ENCODE measurements around the gene CLEC9A. TPM values are rescaled to one million over a fixed set of nuclear protein-coding genes. Genes with fewer than 3 reads are reported as not detected.

CLEC9A gene
- total and polyA plus RNA-seq, 8 donors: 0.20 to 2.6 TPM; not detected in 6

DNA sequence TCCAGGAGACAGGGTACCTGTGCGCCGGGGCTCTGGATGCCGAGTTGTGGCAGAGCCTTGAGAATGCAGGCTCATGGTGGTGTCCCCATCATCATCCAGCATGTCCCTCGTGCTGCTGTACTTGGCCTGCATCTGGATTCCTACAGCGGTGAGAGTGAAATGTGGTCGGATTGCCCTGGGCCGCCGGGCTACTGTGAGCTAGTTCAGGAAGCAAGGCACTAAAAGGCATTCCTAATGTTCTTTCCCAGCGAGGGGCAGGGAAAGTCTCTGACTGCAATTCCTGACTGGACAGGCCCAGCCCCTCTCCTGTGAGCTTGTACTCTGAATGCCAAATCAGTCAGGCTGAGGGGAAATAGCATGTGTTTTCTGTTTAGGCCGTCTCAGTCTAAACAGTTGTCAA lies 68.3 kb downstream of the CLEC9A start, which contains the start of gene CLEC1A:
CLEC1A (minus strand) TSS at position 195 of the 400 bp plus-strand sequence; CDS start at position 132, 63 bp downstream.
- DNase-seq: peak in 1 of 2 donors; percentile 63
- Histone ChIP-seq H3K9me3 (no peaks in the 10 kb centered on the region), H3K36me3 (no peaks in the 10 kb centered on the region), H3K27me3 (peaks cover 0 to 5% (median 0%) of the 10 kb centered on the region in 3 donors), H3K27ac (peak within 1 kb of the TSS in 4 of 5 donors; percentile 4 to 75 (median 50)), H3K4me3 (peak within 1 kb of the TSS in 1 of 4 donors; percentile 11), H3K4me1 (peaks cover 0 to 25% (median 13%) of the 10 kb centered on the region in 4 donors)
- 39 to 52% (median 44%) methylated on average over 10 of the region's 10 CpGs for WGBS, 5 donors
- intact Hi-C loops (cut with DNase I; ENCODE audit: low total_unique reads): no loop called here
- peak in 2 of 3 donors; percentile 60 to 75 for TF ChIP-seq POLR2AphosphoS5 (IDR thresholded peaks at IDR 0.05)
- no peak for TF ChIP-seq POLR2A (IDR thresholded peaks at IDR 0.05)

DNA sequence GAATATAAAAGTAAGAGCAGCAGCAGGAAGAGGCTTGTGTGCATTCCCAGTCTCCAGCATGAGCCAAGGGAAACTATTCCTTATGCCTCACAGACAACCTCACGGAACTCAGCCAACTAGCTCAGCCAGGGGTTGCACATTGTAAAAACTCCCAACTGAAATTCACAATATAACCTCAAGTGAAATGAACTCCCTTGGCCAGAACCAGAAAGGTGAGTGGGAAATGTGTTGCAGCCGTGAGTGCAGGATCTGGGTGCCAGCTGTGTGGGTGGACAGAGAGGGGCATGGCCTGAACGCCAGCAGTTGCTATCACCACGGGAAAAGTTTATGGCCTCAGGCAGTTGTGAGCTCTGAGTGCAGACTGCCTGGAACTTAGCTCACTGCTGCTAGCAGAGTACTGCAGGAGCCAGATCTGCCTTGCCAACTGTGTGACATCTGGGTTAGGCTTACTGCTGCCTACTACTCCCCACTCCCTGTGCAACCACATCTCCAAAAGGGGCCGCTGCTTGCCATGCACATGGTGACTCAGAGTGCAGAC lies 70.6 kb downstream of the CLEC9A start:
- peak in 1 of 2 donors; percentile 72 for DNase-seq
- no peaks in the 10 kb centered on the region for H3K9me3 ChIP-seq
- no peak overlapping the region for H3K4me3 ChIP-seq
- TF ChIP-seq POLR2AphosphoS5 (IDR thresholded peaks at IDR 0.05): no peak
- TF ChIP-seq POLR2A (IDR thresholded peaks at IDR 0.05): no peak
- TF ChIP-seq, protein P1, sequence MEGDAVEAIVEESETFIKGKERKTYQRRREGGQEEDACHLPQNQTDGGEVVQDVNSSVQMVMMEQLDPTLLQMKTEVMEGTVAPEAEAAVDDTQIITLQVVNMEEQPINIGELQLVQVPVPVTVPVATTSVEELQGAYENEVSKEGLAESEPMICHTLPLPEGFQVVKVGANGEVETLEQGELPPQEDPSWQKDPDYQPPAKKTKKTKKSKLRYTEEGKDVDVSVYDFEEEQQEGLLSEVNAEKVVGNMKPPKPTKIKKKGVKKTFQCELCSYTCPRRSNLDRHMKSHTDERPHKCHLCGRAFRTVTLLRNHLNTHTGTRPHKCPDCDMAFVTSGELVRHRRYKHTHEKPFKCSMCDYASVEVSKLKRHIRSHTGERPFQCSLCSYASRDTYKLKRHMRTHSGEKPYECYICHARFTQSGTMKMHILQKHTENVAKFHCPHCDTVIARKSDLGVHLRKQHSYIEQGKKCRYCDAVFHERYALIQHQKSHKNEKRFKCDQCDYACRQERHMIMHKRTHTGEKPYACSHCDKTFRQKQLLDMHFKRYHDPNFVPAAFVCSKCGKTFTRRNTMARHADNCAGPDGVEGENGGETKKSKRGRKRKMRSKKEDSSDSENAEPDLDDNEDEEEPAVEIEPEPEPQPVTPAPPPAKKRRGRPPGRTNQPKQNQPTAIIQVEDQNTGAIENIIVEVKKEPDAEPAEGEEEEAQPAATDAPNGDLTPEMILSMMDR (IDR thresholded peaks at IDR 0.05): no peak
- no peak for TF ChIP-seq EP300 (IDR thresholded peaks at IDR 0.05)
- 48 to 71% (median 62%) methylated on average over 5 of the region's 5 CpGs for WGBS, 5 donors
- H3K27me3 ChIP-seq: peaks cover 0 to 5% (median 0%) of the 10 kb centered on the region in 3 donors
- H3K27ac ChIP-seq: peak overlapping the region in 3 of 5 donors; percentile 38 to 75 (median 40)
- H3K36me3 ChIP-seq: no peaks in the 10 kb centered on the region
- intact Hi-C loops (cut with DNase I; ENCODE audit: low total_unique reads): no loop called here
- H3K4me1 ChIP-seq: peaks cover 0 to 25% (median 13%) of the 10 kb centered on the region in 4 donors

DNA sequence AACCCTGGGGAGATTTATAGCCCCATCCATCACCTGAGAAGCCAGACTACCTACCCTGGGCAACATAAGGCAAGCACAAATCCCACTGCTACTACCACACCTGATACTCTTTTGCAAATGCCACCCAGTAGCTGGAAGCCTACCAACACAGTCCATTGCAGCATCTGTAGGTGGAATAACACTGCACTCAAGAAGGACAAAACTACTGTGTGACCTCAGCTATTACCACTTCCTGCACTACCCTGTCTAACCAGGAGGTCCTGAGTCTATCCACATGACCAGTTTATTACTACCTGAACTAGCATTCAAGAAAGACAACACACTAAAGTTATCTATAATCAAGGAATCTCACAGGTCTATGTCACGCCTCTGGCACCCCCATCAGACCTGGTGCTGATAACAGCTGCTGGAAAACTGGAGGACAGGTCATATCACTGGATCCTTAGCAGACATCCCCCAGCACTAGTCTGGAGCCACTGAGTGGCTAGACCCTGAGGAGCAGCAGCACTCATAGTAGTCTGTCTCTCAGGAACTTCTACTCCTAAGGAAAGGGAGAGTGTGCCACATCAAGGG lies 71.3 kb downstream of the CLEC9A start:
- no peak for DNase-seq
- Histone ChIP-seq H3K4me3 (no peak overlapping the region), H3K9me3 (no peaks in the 10 kb centered on the region), H3K27me3 (peaks cover 0 to 5% (median 0%) of the 10 kb centered on the region in 3 donors), H3K27ac (peak overlapping the region in 2 of 5 donors; percentile 2 to 75), H3K36me3 (no peaks in the 10 kb centered on the region), H3K4me1 (peaks cover 0 to 25% (median 13%) of the 10 kb centered on the region in 4 donors)
- WGBS, 5 donors: 54 to 85% (median 67%) methylated on average over 1 of the region's 1 CpG
- intact Hi-C loops (cut with DNase I; ENCODE audit: low total_unique reads): no loop called here
- TF ChIP-seq POLR2A (IDR thresholded peaks at IDR 0.05) (no peak), POLR2AphosphoS5 (IDR thresholded peaks at IDR 0.05) (no peak)

DNA sequence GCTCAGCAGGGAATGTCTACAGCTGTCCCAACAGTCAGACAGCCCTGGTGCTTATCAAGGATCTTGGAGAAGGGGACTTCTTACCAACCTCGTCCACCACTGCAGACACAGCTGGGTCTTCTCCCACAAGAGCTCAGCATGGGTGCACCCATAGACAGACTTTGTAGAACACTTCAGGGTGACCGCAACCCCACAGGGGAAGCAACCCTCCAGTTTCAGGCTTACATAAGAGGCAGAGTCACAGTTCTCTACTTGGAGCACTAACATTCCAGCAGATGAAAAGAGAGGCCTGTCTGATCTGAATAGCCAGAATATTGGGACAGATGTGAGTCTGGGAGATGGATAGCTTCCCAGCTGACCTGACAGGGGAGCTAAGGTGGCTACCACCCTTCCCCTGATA lies 71.8 kb downstream of the CLEC9A start:
- peaks cover 0 to 25% (median 13%) of the 10 kb centered on the region in 4 donors for H3K4me1 ChIP-seq
- intact Hi-C loops (cut with DNase I; ENCODE audit: low total_unique reads): no loop called here
- TF ChIP-seq, protein P1 (IDR thresholded peaks at IDR 0.05): no peak
- TF ChIP-seq POLR2AphosphoS5 (IDR thresholded peaks at IDR 0.05) (no peak), EP300 (IDR thresholded peaks at IDR 0.05) (no peak), POLR2A (IDR thresholded peaks at IDR 0.05) (no peak)
- no peak for DNase-seq
- peaks cover 0 to 5% (median 0%) of the 10 kb centered on the region in 3 donors for H3K27me3 ChIP-seq
- H3K4me3 ChIP-seq: no peak overlapping the region
- no peaks in the 10 kb centered on the region for H3K36me3 ChIP-seq
- H3K27ac ChIP-seq: no peak overlapping the region
- WGBS, 5 donors: 59 to 100% (median 62%) methylated on average over 1 to 2 of the region's 2 CpGs
- H3K9me3 ChIP-seq: no peaks in the 10 kb centered on the region

DNA sequence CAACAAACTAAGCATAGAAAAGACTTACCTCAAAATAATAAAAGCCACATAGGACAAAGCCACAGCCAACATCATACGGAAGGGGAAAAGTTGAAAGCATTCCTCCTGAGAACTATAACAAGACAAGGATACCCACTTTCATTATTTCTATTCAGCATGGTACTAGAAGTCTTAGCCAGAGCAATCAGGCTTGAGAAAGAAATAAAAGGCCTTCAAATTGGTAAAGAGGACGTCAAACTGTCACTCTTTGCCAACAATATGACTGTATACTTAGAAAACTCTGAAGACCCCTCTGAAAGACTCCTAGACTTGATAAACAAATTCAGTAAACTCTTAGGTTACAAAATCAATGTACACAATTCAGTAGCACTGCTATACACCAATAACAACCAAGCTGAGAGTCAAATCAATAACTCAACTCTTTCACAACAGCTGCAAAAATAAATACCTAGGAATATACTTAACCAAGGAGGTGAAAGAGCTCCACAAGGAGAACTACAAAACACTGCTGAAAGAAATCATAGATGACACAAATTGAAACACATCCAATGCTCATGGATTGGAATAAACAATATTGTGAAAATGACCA lies 79.9 kb downstream of the CLEC9A start:
- TF ChIP-seq, protein P1 (IDR thresholded peaks at IDR 0.05): no peak
- TF ChIP-seq POLR2A (IDR thresholded peaks at IDR 0.05) (no peak), POLR2AphosphoS5 (IDR thresholded peaks at IDR 0.05) (no peak)
- no peaks in the 10 kb centered on the region for H3K4me1 ChIP-seq

More for the DNA sequence above, 79.9 kb downstream of the CLEC9A start:
- H3K9me3 ChIP-seq: peaks cover 0 to 4% (median 0%) of the 10 kb centered on the region in 4 donors
- H3K36me3 ChIP-seq: no peaks in the 10 kb centered on the region
- H3K27me3 ChIP-seq: no peaks in the 10 kb centered on the region
- H3K27ac ChIP-seq: no peak overlapping the region
- intact Hi-C loops (cut with DNase I; ENCODE audit: low total_unique reads): no loop called here
- WGBS, 5 donors: 79 to 87% (median 84%) methylated on average over 2 of the region's 2 CpGs
- DNase-seq: no peak
- no peak overlapping the region for H3K4me3 ChIP-seq
